Right atrium auricular region (tissue), 2 donors: ENCODE results near the gene ICA1. TPM values are rescaled to one million over a fixed set of nuclear protein-coding genes. Genes with fewer than 3 reads are reported as not detected.
"Not testable (repeated sequence)": the region's sequence is repeated elsewhere in the genome, so short reads cannot be mapped to it uniquely, and the experiment has no call there.

ENCODE experiments used
- DNase-seq: peaks from one replicate; pipeline ENCODE4 v3.0.0-alpha.2; 2019; ENCODE audit warnings: low spot score
- H3K27ac ChIP-seq, 2 donors: fragments of 200-600 bp; sonication (generic); 1 replicate in 1 of 2; 2 replicates in 1 of 2; pipeline ENCODE4 v1.5.1; 2016 to 2019
- H3K27me3 ChIP-seq, 2 donors: fragments of 200-600 bp; sonication (generic); one replicate each; pipeline versions ENCODE4 v1.5.1 to v1.6.0; 2017 to 2019
- H3K36me3 ChIP-seq: fragments of 200-600 bp; sonication (generic); one replicate; pipeline ENCODE4 v1.5.1; 2016
- H3K4me1 ChIP-seq, 2 donors: fragments of 200-600 bp; sonication (generic); one replicate each; pipeline versions ENCODE4 v1.5.1 to v1.6.0; 2017 to 2019
- H3K4me3 ChIP-seq, 2 donors: fragments of 200-600 bp; sonication (generic); 1 replicate in 1 of 2; 2 replicates in 1 of 2; pipeline ENCODE4 v1.5.1; 2017 to 2019; ENCODE audit warnings: mild to moderate bottlenecking in 1 of 2, moderate library complexity in 1 of 2
- H3K9me3 ChIP-seq, 2 donors: fragments of 200-600 bp; sonication (generic); one replicate each; pipeline ENCODE4 v1.5.1; 2019
- total RNA-seq, 2 donors: library from RNA; depleted of rRNA; stranded (reverse); fragments of >200 nt; gene quantifications; one replicate each; pipeline ENCODE4 v1.1.0, GENCODE V29; 2016
- TF ChIP-seq, protein P1 (sequence below), 2 donors: fragments of 200-600 bp; sonication (generic); IDR thresholded peaks; one replicate each; pipeline ENCODE4 v1.5.1; 2019; ENCODE audit warnings: antibody characterized with exemption in 2 of 2

The ICA1 gene
- total RNA-seq, 2 donors from 2014 or later = 39.4 to 51.8 TPM

DNA sequence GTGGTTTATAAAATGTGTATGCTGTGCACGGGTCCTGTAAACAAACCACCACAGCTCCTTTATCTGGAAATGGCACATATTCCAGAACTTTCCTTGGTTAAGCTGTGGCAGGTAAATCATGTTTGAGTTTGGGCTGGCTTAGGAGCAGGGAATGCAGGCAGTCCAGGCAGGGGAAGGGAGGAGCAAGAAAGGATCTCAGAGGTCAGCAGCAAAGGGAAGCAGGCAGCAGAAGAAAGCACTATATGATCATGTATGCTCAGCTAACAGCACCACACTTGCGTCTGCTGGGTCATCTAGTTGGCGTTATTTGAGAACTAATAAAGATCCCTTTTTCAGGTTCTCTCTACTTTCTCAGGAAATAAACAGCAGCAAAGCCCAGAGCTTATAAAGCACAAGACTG is 7.8 kb downstream of the ICA1 start:
- no peak overlapping the region for H3K27ac ChIP-seq
- H3K27me3 ChIP-seq = no peaks in the 10 kb centered on the region
- no peak overlapping the region for H3K4me3 ChIP-seq
- H3K9me3 ChIP-seq = no peaks in the 10 kb centered on the region
- DNase-seq = no peak
- TF ChIP-seq, protein P1, sequence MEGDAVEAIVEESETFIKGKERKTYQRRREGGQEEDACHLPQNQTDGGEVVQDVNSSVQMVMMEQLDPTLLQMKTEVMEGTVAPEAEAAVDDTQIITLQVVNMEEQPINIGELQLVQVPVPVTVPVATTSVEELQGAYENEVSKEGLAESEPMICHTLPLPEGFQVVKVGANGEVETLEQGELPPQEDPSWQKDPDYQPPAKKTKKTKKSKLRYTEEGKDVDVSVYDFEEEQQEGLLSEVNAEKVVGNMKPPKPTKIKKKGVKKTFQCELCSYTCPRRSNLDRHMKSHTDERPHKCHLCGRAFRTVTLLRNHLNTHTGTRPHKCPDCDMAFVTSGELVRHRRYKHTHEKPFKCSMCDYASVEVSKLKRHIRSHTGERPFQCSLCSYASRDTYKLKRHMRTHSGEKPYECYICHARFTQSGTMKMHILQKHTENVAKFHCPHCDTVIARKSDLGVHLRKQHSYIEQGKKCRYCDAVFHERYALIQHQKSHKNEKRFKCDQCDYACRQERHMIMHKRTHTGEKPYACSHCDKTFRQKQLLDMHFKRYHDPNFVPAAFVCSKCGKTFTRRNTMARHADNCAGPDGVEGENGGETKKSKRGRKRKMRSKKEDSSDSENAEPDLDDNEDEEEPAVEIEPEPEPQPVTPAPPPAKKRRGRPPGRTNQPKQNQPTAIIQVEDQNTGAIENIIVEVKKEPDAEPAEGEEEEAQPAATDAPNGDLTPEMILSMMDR (IDR thresholded peaks at IDR 0.05) = no peak
- H3K36me3 ChIP-seq = no peaks in the 10 kb centered on the region
- H3K4me1 ChIP-seq = peaks cover 0 to 17% of the 10 kb centered on the region in 2 donors

- Histone ChIP-seq H3K4me3 (no peak overlapping the region), H3K36me3 (no peaks in the 10 kb centered on the region), H3K9me3 (no peaks in the 10 kb centered on the region), H3K4me1 (peaks cover 0 to 18% of the 10 kb centered on the region in 2 donors), H3K27ac (peak overlapping the region in 1 of 2 donors; percentile 36), H3K27me3 (no peaks in the 10 kb centered on the region)
- TF ChIP-seq, protein P1 (IDR thresholded peaks at IDR 0.05) = no peak
- no peak for DNase-seq
Observed at GRCh38 chr7:8251195-8251594, 10.8 kb downstream of the ICA1 start.

GRCh38 chr7:8250547-8250946 is 11.4 kb downstream of the ICA1 start:
- Histone ChIP-seq H3K4me3 (no peak overlapping the region), H3K27ac (no peak overlapping the region), H3K9me3 (no peaks in the 10 kb centered on the region), H3K27me3 (no peaks in the 10 kb centered on the region), H3K4me1 (peaks cover 0 to 18% of the 10 kb centered on the region in 2 donors), H3K36me3 (no peaks in the 10 kb centered on the region)
- no peak for DNase-seq
- TF ChIP-seq, protein P1 (IDR thresholded peaks at IDR 0.05) = no peak

DNA sequence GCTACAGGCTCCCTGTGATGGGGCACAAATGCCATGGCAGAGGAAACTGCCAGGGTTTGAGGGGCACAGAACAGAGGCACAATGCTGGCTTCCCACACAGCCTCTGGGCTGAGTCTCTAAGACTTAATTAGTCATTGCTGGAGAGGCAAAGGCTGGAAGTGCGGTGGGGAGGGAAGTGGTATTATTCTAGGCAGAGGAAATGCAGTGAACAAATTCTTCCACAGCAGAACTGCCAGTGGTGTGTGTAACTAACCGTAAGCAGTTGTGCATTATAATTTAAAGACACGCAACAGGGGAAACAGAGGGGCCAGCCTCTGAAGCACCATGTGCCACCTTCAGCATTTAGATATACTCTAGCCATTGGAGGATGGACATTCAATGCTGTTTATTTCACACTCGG is 12.8 kb downstream of the ICA1 start:
- H3K4me3 ChIP-seq = no peak overlapping the region
- TF ChIP-seq, protein P1 (IDR thresholded peaks at IDR 0.05) = no peak
- H3K27ac ChIP-seq = no peak overlapping the region
- no peaks in the 10 kb centered on the region for H3K36me3 ChIP-seq
- no peaks in the 10 kb centered on the region for H3K27me3 ChIP-seq
- H3K9me3 ChIP-seq = peaks cover 0 to under 1% of the 10 kb centered on the region in 2 donors
- DNase-seq = no peak
- peaks cover 0 to 18% of the 10 kb centered on the region in 2 donors for H3K4me1 ChIP-seq

GRCh38 chr7:8246020-8246419 is 15.9 kb downstream of the ICA1 start:
- Histone ChIP-seq H3K9me3 (peaks cover 0 to 14% of the 10 kb centered on the region in 2 donors), H3K4me3 (no peak overlapping the region), H3K27ac (no peak overlapping the region), H3K36me3 (no peaks in the 10 kb centered on the region), H3K27me3 (no peaks in the 10 kb centered on the region), H3K4me1 (peaks cover 0 to 5% of the 10 kb centered on the region in 2 donors)
- no peak for DNase-seq
- TF ChIP-seq, protein P1 (IDR thresholded peaks at IDR 0.05) = no peak

DNA sequence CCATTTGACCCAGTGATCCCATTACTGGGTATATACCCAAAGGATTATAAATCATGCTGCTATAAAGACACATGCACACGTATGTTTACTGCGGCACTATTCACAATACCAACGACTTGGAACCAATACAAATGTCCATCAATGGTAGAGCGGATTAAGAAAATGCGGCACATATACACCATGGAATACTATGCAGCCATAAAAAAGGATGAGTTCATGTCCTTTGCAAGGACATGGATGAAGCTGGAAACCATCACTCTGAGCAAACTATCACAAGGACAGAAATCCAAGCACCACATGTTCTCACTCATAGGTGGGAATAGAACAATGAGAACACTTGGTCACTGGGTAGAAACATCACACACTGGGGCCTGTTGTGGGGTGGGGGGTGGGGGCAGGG is 16.9 kb downstream of the ICA1 start:
- H3K27ac ChIP-seq, H3K27me3 ChIP-seq, DNase-seq, H3K4me3 ChIP-seq, H3K36me3 ChIP-seq, H3K4me1 ChIP-seq: not testable (repeated sequence)
- peaks cover 0 to 14% of the 10 kb centered on the region in 2 donors for H3K9me3 ChIP-seq

GRCh38 chr7:8243059-8243458 is 18.9 kb downstream of the ICA1 start:
- H3K4me1 ChIP-seq, H3K27me3 ChIP-seq, H3K4me3 ChIP-seq, H3K27ac ChIP-seq, H3K36me3 ChIP-seq, DNase-seq: not testable (repeated sequence)
- peaks cover 0 to 14% of the 10 kb centered on the region in 2 donors for H3K9me3 ChIP-seq

- not testable (repeated sequence) for H3K36me3 ChIP-seq, H3K4me3 ChIP-seq, H3K27me3 ChIP-seq, H3K27ac ChIP-seq, DNase-seq
- Histone ChIP-seq H3K9me3 (peaks cover 0 to 14% of the 10 kb centered on the region in 2 donors), H3K4me1 (peaks cover 0 to 10% of the 10 kb centered on the region in 2 donors)
Observed at GRCh38 chr7:8239702-8240362, 22.1 kb downstream of the ICA1 start.
